Liver (tissue), 9 donors: ENCODE results near the gene SPHK1. TPM values are rescaled to one million over a fixed set of nuclear protein-coding genes. Genes with fewer than 3 reads are reported as not detected.

Experiments used
- DNase-seq: peaks from one replicate; pipeline ENCODE4 v3.0.0-alpha.2; 2017; ENCODE audit warnings: low spot score
- H3K27ac ChIP-seq, 2 donors: one replicate each; pipeline ENCODE4 v1.7.0; 2013; ENCODE audit warnings: inconsistent platforms in 2 of 2, low read length in 2 of 2, control low read depth in 1 of 2, low read depth in 1 of 2, mild to moderate bottlenecking in 1 of 2
- H3K27me3 ChIP-seq, 4 donors: one replicate each; pipeline versions ENCODE4 v1.6.1 to v1.7.0; 2013; ENCODE audit warnings: low read length in 3 of 4, inconsistent platforms in 1 of 4, mild to moderate bottlenecking in 1 of 4, moderate library complexity in 1 of 4; ENCODE audit not compliant: control insufficient read depth in 4 of 4, insufficient read depth in 4 of 4
- H3K36me3 ChIP-seq, 4 donors: one replicate each; pipeline versions ENCODE4 v1.6.1 to v1.7.0; 2013; ENCODE audit warnings: low read length in 3 of 4, mild to moderate bottlenecking in 3 of 4, low read depth in 1 of 4, moderate library complexity in 1 of 4; ENCODE audit not compliant: control insufficient read depth in 4 of 4, insufficient read depth in 3 of 4
- H3K4me1 ChIP-seq, 4 donors: one replicate each; pipeline versions ENCODE4 v1.6.1 to v1.7.0; 2013; ENCODE audit warnings: low read length in 3 of 4, mild to moderate bottlenecking in 3 of 4, moderate library complexity in 1 of 4; ENCODE audit not compliant: control insufficient read depth in 4 of 4, insufficient read depth in 4 of 4
- H3K4me3 ChIP-seq, 3 donors: one replicate each; pipeline versions ENCODE4 v1.6.1 to v1.7.0; 2013; ENCODE audit warnings: low read length in 3 of 3, control low read depth in 1 of 3, low read depth in 1 of 3, mild to moderate bottlenecking in 1 of 3
- H3K9ac ChIP-seq, 2 donors: one replicate each; pipeline ENCODE4 v1.7.0; 2013; ENCODE audit warnings: low read length in 2 of 2, mild to moderate bottlenecking in 2 of 2, moderate library complexity in 2 of 2, control low read depth in 1 of 2, low read depth in 1 of 2
- H3K9me3 ChIP-seq, 4 donors: one replicate each; pipeline versions ENCODE4 v1.6.1 to v1.7.0; 2013; ENCODE audit warnings: low read length in 3 of 4; ENCODE audit not compliant: control insufficient read depth in 4 of 4
- ATF3 ChIP-seq: IDR thresholded peaks from 2 replicates; pipeline ENCODE4 v1.6.1; 2016; ENCODE audit warnings: antibody characterized with exemption
- FOXA2 ChIP-seq: IDR thresholded peaks from 2 replicates; pipeline ENCODE4 v1.6.1; 2016; ENCODE audit warnings: antibody characterized with exemption
- GABPA ChIP-seq, 2 donors: IDR thresholded peaks in 1 of 2; conservative IDR thresholded peaks in 1 of 2; 2 replicates each; pipeline ENCODE4 v1.6.1; 2016; ENCODE audit warnings: antibody characterized with exemption in 2 of 2, mild to moderate bottlenecking in 1 of 2, moderate library complexity in 1 of 2
- HNF4G ChIP-seq: IDR thresholded peaks from 2 replicates; pipeline ENCODE4 v1.6.1; 2016; ENCODE audit warnings: antibody characterized with exemption
- NR2F2 ChIP-seq: IDR thresholded peaks from 2 replicates; pipeline ENCODE4 v1.6.1; 2016; ENCODE audit warnings: antibody characterized with exemption
- RAD21 ChIP-seq, 2 donors: IDR thresholded peaks; 2 replicates each; pipeline ENCODE4 v1.6.1; 2016; ENCODE audit warnings: antibody characterized with exemption in 2 of 2, mild to moderate bottlenecking in 2 of 2
- REST ChIP-seq: IDR thresholded peaks from 2 replicates; pipeline ENCODE4 v1.6.1; 2016; ENCODE audit warnings: antibody characterized with exemption, mild to moderate bottlenecking
- RXRA ChIP-seq, 2 donors: IDR thresholded peaks; 2 replicates each; pipeline ENCODE4 v1.6.1; 2017 to 2018; ENCODE audit warnings: antibody characterized with exemption in 2 of 2, mild to moderate bottlenecking in 1 of 2
- SP1 ChIP-seq: IDR thresholded peaks from 2 replicates; pipeline ENCODE4 v1.6.1; 2018; ENCODE audit warnings: antibody characterized with exemption, mild to moderate bottlenecking
- TAF1 ChIP-seq: conservative IDR thresholded peaks from 2 replicates; pipeline ENCODE4 v1.6.1; 2016; ENCODE audit warnings: antibody characterized with exemption, mild to moderate bottlenecking
- YY1 ChIP-seq: IDR thresholded peaks from 2 replicates; pipeline ENCODE4 v1.6.1; 2016; ENCODE audit warnings: antibody characterized with exemption, mild to moderate bottlenecking
- WGBS: extraction: QIAGEN DNeasy Blood & Tissue Kit; methylation state at CpG from one replicate; pipeline ENCODE4 v1.1.7; 2013; 5-methylcytosine and 5-hydroxymethylcytosine counted together
- polyA plus RNA-seq, 2 donors: library from polyadenylated mRNA; stranded (reverse) in 1 of 2; unstranded in 1 of 2; fragments of 200-250 nt in 1 of 2; fragments of >200 nt in 1 of 2; fragmentation: Nextera tagmentation in 1 of 2; extraction: Ambion mirVana in 1 of 2; gene quantifications; one replicate each; pipeline versions ENCODE4 v1.2.1 to v1.2.3, GENCODE V29; 2013 to 2015
- total RNA-seq, 2 donors: library from RNA; depleted of rRNA; stranded (reverse); fragments of >200 nt; gene quantifications; one replicate each; pipeline ENCODE4 v1.2.3, GENCODE V29; 2014
- TF ChIP-seq, protein P1 (sequence below): fragments of 150-350 bp; IDR thresholded peaks from 2 replicates; pipeline ENCODE4 v1.5.1; 2017; ENCODE audit warnings: improper control_type of control experiment, low read depth, low read length; ENCODE audit not compliant: missing input control
- TF ChIP-seq, protein P2 (sequence below): IDR thresholded peaks from 2 replicates; pipeline ENCODE4 v1.6.1; 2016; ENCODE audit warnings: antibody characterized with exemption
- TF ChIP-seq, protein P3 (sequence below): IDR thresholded peaks from 2 replicates; pipeline ENCODE4 v1.6.1; 2016; ENCODE audit warnings: antibody characterized with exemption
- donor health status: healthy.
- donor health status: healthy.
- donor health status: healthy.
- donor health status: healthy.
- donor health status: healthy.

The SPHK1 gene
- total and polyA plus RNA-seq, 4 donors: 0.89 to 11.4 (median 1.1) TPM

- DNase-seq: no peak
- Histone ChIP-seq H3K9ac (no peak overlapping the region), H3K36me3 (no peaks in the 10 kb centered on the region), H3K9me3 (no peaks in the 10 kb centered on the region), H3K27me3 (no peaks in the 10 kb centered on the region), H3K4me1 (peaks cover 0 to 12% (median 9%) of the 10 kb centered on the region in 4 donors), H3K4me3 (no peak overlapping the region), H3K27ac (no peak overlapping the region)
- TF ChIP-seq, protein P1, sequence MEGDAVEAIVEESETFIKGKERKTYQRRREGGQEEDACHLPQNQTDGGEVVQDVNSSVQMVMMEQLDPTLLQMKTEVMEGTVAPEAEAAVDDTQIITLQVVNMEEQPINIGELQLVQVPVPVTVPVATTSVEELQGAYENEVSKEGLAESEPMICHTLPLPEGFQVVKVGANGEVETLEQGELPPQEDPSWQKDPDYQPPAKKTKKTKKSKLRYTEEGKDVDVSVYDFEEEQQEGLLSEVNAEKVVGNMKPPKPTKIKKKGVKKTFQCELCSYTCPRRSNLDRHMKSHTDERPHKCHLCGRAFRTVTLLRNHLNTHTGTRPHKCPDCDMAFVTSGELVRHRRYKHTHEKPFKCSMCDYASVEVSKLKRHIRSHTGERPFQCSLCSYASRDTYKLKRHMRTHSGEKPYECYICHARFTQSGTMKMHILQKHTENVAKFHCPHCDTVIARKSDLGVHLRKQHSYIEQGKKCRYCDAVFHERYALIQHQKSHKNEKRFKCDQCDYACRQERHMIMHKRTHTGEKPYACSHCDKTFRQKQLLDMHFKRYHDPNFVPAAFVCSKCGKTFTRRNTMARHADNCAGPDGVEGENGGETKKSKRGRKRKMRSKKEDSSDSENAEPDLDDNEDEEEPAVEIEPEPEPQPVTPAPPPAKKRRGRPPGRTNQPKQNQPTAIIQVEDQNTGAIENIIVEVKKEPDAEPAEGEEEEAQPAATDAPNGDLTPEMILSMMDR: no peak
- TF ChIP-seq TAF1 (no peak), FOXA2 (no peak), HNF4G (no peak), ATF3 (no peak), SP1 (no peak), NR2F2 (no peak), RXRA (IDR thresholded peaks at IDR 0.05) (no peak)
- TF ChIP-seq, protein P2, sequence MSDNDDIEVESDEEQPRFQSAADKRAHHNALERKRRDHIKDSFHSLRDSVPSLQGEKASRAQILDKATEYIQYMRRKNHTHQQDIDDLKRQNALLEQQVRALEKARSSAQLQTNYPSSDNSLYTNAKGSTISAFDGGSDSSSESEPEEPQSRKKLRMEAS: no peak
- WGBS: 91% methylated on average over 5 of the region's 5 CpGs
These were observed 5.7 kb upstream of the SPHK1 start for GRCh38 chr17:76378548-76379274.

GRCh38 chr17:76379275-76379641 is 5.2 kb upstream of the SPHK1 start:
- Histone ChIP-seq H3K9ac (no peak overlapping the region), H3K27me3 (no peaks in the 10 kb centered on the region), H3K4me3 (no peak overlapping the region), H3K27ac (no peak overlapping the region), H3K36me3 (no peaks in the 10 kb centered on the region), H3K9me3 (no peaks in the 10 kb centered on the region), H3K4me1 (peaks cover 3 to 18% (median 12%) of the 10 kb centered on the region in 4 donors)
- WGBS: 94% methylated on average over 11 of the region's 11 CpGs
- no peak for DNase-seq
- TF ChIP-seq, protein P3, sequence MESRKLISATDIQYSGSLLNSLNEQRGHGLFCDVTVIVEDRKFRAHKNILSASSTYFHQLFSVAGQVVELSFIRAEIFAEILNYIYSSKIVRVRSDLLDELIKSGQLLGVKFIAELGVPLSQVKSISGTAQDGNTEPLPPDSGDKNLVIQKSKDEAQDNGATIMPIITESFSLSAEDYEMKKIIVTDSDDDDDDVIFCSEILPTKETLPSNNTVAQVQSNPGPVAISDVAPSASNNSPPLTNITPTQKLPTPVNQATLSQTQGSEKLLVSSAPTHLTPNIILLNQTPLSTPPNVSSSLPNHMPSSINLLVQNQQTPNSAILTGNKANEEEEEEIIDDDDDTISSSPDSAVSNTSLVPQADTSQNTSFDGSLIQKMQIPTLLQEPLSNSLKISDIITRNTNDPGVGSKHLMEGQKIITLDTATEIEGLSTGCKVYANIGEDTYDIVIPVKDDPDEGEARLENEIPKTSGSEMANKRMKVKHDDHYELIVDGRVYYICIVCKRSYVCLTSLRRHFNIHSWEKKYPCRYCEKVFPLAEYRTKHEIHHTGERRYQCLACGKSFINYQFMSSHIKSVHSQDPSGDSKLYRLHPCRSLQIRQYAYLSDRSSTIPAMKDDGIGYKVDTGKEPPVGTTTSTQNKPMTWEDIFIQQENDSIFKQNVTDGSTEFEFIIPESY: no peak
- TF ChIP-seq TAF1 (no peak), SP1 (no peak), GABPA (IDR thresholded peaks at IDR 0.05 in 1 of 2, conservative IDR thresholded peaks at IDR 0.05 in 1 of 2) (no peak), FOXA2 (no peak), NR2F2 (no peak), RAD21 (IDR thresholded peaks at IDR 0.05) (no peak), REST (no peak), YY1 (no peak)
- TF ChIP-seq, protein P2: no peak
